GM18520 (cell line): ENCODE results near the gene PCSK5.
"Not testable (repeated sequence)": the region's sequence is repeated elsewhere in the genome, so short reads cannot be mapped to it uniquely, and the experiment has no call there.

Experiments used
- ATAC-seq: cut with Tn5 transposase; IDR thresholded peaks from one replicate; pipeline ENCODE4 v1.9.1; 2021; ENCODE audit not compliant: unreplicated experiment

Gene PCSK5

DNA sequence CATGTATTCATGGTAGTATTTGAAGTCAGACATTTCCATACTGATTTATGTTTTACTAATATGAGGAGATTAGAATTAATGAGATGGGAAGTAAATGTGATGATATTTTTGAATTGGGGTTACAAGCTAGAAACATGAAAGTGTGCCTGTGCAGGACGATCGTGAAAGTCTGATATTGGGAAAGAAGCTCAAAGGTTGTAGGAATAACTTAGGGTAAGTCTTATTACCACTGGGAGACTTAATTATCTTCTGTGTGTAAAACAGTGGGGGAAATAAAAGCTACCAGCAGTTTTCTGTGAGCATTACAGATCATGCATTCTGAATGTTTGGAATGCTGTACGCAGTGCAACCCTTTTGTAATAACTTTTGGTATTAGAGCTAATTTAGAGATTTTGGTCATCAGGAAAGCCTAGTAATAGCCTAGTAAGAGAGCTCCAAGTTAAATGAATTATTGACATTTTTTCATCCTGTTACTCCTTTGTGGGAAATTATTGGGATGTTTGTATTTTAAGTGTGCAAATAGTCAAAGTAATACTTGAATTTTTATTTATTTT, 153.9 kb downstream of the PCSK5 start:
- ATAC-seq, result no peak

DNA sequence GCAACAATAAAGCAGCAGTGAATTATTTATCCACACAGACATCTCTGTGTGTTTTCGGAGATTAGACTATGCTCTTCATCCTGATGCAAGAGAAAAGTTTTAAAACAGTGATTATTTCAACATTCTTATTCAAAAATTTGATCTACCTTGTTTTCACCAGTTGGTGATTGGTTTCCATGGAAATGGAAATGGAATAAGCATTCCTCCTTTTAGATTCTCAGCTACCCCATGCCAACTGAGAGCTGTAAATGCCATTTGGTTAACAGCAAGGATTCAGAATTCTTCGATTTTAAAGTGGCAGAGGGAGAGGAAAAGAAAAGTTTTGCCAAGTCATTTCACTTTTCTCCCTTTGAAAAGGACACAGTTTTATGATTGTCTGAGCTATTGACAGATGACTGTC, 154.7 kb downstream of the PCSK5 start:
- no peak for ATAC-seq

DNA sequence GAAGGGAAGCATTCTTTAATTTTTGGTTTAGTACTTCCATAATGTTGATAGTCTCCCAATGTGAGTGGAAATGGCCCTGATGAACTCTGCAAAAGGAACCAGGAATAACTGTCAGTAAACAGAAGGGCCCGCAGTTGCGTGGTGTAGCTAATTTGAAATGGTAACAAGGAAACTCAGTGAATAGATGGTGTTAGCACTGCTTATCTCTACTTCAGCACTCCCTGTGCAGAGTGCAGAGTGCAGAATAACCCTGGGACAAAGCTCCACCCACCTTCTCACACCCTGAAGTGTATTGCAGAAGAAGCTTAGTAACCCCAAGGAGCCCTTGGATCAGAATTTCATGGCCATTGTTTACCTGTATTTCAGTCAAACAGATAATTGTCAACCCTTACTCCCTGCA, 158.9 kb downstream of the PCSK5 start:
- no peak for ATAC-seq

- no peak for ATAC-seq
These were observed 177.2 kb downstream of the PCSK5 start for GRCh38 chr9:76067696-76068095.

- no peak for ATAC-seq
These were observed 187.1 kb downstream of the PCSK5 start for GRCh38 chr9:76077537-76077936.

DNA sequence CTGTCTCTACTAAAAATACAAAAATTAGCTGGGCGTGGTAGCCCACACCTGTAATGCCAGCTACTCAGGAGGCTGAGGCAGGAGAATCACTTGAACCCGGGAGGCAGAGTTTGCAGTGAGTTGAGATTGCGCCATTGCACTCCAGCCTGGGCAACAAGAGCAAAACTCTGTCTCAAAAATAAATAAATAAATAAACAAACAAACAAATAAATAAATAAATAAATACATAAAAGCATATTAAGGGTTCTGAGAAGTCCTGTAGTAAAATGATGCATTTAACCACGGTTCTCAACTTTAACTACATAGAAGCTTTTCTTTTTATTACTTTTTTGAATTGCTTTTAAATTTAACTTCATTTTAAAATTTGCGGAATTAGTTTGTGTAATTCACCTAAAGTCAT, 190.8 kb downstream of the PCSK5 start:
- ATAC-seq, result not testable (repeated sequence)

GRCh38 chr9:76082057-76082456, 191.6 kb downstream of the PCSK5 start:
- ATAC-seq, result no peak

DNA sequence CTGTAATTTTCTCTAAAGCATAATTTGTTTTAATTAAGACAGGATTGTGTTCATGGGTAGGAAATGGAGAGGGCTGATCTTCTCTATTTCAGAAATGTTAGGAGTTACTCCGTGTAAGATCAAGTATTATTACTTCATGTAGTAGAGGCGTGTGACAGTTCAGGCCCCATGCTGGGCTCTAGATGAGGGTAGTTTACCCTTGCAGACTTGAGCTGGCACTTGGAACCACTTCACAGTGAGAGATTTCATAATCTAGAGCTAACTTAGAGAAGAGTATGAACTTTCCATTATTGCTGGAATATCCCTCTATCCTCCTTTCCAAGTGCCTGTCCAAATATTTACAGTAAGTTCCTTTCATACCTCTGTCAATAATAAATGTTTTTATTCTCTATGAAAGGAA, 195.1 kb downstream of the PCSK5 start:
- no peak for ATAC-seq

GRCh38 chr9:76086539-76086938, 196.1 kb downstream of the PCSK5 start:
- no peak for ATAC-seq

DNA sequence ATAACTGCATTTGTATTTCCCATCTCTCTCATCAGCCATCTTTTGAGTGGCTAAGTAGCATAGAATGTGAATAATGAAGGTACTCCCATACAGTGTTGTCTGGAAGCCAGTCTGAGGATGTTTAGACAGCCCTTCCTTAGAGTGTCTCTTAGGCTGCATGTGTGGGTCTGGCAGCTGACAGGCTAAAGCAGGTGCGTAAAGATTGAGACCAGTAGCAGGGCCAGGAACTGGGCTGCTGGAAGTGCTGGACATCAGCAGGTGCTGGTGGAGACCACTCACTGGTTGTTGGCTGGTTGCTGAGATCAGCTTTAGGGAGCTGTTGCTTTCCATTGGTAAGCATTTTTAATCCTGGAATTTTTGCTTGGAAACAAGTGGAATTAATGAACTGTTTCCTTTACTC, 197.5 kb downstream of the PCSK5 start:
- ATAC-seq, result no peak

- ATAC-seq, result no peak
These were observed 199.9 kb downstream of the PCSK5 start for GRCh38 chr9:76090330-76090729.

- no peak for ATAC-seq
These were observed 200.4 kb downstream of the PCSK5 start for GRCh38 chr9:76090909-76091308.

DNA sequence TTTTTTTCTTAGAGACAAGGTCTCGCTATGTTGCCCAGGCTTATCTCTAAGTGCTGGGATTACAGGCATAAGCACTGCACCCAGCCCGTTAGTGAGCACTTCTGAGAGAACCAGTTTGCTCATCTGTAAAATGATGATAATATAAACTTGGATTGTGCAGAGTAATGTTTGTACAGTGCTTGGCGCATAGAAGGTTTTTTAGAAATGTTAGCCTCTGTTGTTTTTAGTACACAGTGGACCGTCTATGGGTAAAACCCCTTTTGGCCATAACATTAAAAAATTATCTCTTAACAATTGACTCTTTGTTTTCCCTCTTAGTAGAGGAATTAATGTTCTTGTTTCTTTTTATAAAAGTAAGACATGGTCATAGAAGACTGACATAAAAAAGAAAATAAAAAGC, 202.1 kb downstream of the PCSK5 start:
- ATAC-seq, result no peak

DNA sequence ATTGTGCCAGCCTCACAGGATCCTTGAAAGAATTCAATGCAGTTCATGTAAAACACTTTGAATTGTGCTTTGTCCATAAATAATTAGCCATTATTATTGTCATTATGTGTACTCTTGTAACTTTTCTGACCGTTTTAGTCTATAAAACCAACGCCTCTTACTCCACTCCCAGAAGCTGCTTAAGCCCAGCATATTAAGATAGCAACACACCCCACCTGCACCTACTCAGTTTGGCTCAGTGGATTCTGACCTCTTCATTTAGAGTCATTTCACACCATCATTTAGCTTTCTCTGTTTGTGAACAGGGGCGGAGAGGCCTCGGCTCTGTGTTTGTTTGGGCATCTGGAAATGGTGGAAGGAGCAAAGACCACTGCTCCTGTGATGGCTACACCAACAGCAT, 205.1 kb downstream of the PCSK5 start:
- no peak for ATAC-seq

DNA sequence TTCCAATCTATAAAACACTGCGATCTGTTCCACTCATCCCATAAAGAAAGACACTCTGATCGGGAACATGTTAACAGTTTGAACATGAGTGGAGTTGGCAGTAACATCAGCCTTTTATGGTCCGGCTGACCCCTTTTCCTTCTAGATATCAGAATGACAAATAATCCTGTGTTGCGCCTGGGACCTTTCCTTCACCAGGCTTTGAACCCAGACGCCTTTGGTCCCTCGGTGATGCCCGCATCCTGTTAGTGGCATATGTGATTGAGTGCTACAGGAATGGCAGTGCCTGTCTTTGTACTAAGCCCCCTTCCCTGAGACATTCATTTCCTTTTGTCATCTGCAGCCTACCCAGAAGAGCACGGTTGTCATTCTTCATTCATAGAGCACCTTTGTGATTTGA, 209.0 kb downstream of the PCSK5 start:
- ATAC-seq, result no peak

DNA sequence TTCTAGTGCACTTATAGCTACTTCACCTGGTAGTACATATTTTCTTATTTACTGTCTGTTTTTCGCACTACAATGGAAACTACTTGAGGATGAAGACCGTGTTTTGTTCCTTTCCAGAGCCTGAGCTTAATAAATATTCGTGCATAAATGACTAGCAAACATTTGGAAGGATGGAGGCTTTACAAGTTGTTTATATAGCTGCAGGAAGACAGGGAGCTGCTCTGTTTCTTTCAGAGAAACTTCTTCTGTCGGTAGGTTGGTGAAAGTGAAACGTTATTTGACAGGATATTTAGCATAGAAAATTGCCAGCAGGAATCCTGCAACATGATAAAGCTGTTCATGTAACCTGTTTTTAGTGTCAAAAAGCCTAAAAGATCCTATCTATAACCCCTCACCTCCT, 210.6 kb downstream of the PCSK5 start:
- ATAC-seq, result no peak

DNA sequence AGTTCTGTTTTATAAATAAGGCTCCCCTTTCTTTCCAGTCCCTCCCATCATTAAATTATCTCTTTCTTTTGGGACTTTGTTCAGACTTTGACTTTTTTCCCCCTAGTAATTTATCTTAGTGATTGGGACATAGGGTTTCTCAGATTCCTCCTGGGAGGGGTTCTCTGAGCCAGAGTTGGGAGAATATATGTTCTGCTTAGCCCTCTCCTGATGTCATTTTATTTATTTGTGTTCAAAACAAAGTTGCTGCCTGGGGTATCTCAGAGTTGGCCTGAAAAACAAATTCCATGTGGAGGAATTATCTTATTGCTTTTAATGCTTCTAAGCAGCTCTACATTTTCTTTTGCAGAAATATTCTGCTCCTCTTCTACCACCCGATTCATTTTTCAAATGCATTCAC, 211.0 kb downstream of the PCSK5 start:
- no peak for ATAC-seq

GRCh38 chr9:76101947-76102346, 211.5 kb downstream of the PCSK5 start:
- ATAC-seq, result no peak

- no peak for ATAC-seq
These were observed 213.2 kb downstream of the PCSK5 start for GRCh38 chr9:76103531-76104315.

DNA sequence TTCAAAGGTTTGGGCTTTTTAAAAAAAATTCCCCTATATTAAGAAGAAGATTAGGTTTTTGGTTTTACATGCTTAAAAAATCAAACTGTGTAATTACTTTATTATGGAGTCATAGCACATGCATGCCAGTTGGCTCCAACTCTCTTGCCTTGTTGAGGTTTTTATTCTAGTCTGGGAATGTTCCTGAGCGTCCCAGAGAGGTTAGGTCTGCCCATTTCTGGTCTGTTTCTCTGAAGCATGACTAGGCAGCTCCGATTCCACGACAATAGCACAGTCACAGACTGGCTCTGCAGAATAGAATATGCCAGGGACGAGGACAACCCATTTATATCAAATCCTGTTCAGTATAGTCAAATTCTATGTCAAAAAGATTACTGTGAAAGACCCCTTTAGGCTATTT, 217.0 kb downstream of the PCSK5 start:
- ATAC-seq, result no peak

DNA sequence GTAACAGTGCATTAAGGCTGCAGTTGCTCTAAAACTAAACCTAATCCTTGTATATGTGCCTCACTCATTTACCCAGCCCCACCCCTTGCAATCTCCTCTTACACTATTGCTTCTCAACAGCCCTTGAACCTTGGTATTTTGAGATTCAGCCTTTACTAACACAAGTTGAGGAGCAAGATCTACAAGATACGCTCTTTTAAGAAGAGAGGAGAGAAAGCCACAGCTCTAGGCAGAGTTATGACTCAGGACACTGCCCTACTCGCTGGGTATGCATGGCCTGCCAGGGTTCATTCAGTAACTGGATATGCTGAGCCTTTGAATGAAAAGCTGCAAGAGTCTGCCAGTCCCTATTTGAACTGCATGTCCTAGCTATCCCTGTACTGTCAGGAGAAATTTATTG, 219.5 kb downstream of the PCSK5 start:
- no peak for ATAC-seq

DNA sequence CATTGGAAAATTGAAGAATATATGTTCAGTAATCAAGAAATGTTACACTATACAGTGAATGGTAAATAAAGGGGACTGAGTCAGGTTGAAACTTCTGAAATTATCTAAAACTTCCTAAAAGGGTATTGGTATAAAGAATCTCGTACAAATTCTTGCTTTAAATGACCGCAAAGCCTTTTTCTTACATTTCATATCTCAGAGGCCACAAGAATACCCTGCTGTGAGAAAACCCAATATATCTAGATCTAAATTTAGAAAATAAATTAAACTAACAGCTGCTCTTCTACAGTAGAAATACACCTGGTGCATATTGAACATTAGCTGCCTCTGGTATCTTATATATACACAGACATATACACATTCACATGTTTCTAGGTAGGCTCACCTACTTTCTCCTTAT, 221.7 kb downstream of the PCSK5 start:
- no peak for ATAC-seq

- no peak for ATAC-seq
These were observed 223.7 kb downstream of the PCSK5 start for GRCh38 chr9:76114144-76114543.
